HG03469 (cell line): ENCODE data around the gene STK24.
"Not testable (repeated sequence)": the region's sequence is repeated elsewhere in the genome, so short reads cannot be mapped to it uniquely, and the experiment has no call there.

Experiments used
- ATAC-seq: cut with Tn5 transposase; IDR thresholded peaks from one replicate; pipeline ENCODE4 v1.9.1; 2021; ENCODE audit warnings: mild to moderate bottlenecking, moderate library complexity, moderate number of reproducible peaks; ENCODE audit not compliant: unreplicated experiment

Gene STK24

DNA sequence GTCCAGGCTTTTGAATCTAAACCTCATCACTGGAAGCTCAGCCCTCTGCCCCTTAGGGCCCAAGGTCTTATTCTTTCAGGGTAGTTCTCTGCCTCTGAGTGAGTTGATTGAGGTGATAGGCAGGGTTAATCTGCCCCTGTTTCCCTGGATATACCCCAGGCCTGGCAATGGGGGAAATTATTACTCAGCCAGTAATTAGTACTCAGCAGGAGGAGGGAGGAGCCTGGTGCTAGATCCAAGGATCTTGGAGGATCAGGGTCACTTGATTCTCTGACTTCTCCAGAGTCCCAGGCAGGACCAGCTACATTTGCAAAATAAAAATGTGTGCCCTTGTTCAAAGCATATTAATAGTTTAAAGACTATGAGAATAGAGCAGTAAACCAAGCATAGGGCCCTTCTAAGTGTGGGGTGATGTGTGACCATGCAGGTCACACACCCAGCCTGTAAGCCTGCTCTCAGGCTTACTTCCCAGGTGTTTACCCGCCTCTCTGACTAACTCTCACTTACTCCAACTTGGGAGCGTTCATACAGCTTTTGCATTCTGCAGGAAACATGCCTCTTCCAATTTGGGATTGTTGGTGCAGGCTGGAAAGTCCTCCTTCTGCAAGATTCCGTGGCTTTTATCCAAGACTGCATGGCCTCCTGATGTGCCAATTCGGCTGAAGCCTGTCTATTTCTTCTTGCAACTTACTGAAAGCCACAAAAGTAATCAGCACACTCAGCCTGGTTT, 7.9 kb upstream of the STK24 start:
- ATAC-seq: no peak

DNA sequence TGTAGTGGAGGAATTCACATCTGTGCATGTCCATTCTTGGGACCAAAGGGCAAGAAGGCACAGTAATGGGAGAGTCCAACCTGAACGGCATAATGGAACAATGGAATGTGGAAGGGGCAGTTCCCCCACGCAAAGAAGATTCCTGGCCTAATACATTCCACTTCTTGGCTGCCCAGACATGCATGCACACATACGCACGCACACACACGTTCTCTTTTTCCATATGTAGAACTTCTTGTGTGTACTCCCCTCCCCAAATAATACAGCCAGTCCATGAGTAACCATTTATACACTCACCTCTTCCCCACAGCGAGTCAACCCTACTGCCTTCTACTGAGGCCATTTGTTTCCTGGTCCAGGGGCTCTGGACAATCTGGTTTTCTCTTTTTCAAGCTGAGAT, 6.0 kb upstream of the STK24 start:
- no peak for ATAC-seq

DNA sequence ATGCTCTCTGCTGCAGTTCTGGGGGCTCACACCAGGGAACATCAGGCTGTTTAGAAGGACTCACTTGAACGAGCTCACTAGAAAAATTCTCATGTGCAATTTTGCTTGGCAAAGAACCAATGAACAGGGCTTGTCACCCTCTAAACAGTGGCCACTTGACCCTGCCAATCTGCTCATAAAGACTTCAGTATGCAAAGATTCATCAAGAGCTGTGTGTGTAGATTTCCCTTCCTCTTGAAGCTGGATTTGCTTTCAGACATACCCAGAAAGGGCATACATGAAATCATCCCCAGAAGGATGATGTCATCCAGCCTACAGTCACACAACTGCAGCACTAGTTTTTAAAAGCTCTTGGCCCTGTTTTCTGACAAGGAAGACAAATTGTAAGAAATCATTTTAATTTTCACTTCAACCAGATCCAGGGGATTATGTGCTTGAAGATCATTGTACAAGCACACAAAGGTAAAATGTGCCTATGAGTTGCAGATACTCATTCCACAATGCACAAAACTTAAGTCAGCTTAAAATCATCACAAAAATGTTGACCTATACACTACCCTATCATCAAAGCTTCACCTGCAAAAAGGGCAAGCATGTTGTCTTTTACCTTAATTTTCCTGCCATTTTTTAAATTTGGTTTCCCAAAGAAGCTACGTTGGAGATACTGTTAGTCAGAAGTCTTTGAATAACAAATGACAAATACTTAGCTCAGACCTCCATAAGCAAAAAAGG, 5.2 kb upstream of the STK24 start:
- ATAC-seq: no peak

DNA sequence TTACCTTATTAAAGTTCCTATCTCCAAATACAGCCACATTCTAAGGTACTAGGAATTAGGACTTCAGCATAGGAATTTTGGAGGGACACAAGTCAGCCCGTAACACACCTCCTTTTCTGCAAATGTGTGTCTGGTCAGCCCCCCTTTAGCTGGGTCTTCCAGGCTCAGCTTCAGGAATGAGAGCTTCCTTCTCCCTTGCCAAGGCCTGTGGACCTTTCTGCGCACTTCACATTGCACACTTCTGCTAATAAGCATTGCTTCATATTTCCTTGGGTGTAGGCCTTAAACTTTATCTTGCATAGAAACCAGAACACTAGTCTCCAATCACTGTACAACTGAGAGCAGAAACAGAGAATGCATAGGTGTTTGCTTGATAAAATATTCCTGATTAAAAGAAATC, 4.5 kb upstream of the STK24 start:
- no peak for ATAC-seq

DNA sequence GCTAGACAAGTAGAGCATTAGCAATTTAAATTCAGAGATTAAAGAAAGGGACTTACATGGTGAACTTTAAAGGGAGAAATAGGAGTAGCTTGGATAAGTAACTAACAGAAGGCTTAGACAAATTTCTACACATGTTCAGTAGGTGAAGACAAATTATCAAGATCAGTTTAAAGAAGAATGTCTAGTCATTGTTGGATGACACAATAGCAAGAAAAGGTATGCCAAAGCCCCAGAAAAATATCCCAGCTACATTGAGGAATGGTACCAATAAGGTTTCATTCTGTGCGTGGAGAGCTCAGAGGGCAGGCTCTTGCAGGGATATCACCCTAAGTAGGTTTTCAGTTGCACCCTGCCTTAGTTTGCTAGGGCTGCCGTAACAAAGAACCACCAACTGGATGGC, 3.5 kb upstream of the STK24 start:
- ATAC-seq: no peak

DNA sequence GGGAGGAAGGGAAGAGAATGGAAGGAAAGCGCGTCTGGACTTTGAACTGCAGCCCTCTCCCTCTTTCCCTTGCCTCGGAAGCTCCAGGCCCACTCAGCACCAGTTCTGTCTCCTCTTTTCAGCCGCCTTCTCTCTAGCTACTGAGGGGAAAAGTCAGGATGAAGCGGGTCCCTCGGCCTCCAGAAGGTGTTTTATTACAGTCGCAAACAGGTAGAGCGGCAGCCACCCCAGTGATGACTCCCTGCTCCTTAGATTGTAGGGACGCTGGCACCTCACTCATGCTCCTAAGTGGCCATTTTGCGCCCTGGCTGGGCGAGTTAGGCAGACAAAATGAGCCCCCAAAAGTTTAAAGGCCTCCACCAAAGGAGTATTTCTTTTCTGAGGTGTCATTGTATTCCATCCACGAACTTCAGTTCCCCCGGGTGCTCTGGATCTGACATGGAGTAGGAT, 954 bp upstream of the STK24 start:
- no peak for ATAC-seq

DNA sequence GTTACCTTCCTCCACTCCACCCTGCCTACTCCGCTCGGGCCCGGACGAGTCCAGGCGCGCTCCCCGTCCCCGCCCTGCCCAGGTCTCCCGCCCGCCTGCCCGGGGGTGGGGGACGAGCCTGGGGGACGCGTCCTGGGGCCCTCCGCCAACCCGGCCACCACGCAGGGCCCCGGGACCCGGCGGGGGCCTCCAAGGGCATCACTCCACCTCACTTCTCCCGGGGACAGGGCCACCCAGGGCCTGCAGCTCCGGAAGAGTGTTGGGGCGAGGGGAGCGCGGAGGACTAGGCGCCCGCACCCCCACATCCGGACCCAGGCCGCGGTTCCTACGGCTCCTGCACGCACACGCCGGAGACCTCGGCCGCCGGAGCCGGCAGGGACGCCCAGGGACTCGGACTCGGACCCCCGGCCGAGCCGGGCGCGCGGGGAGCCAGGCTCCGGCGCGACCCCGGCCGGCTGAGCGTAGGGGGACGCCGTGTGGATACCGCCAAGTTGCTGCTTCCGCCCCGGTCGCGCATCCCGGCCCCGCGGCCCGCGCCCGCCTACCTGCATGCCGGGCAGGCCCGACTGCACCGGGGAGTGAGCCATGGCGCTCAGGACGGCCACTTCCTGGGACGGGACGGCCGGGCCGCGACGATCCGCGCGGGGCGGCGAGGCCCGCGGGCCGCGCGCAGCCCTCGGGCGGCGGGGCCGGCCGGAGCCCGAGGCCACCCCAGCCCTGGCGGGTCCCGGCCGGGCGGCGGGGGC, 534 bp downstream of the STK24 start:
- ATAC-seq: peak; percentile 14

DNA sequence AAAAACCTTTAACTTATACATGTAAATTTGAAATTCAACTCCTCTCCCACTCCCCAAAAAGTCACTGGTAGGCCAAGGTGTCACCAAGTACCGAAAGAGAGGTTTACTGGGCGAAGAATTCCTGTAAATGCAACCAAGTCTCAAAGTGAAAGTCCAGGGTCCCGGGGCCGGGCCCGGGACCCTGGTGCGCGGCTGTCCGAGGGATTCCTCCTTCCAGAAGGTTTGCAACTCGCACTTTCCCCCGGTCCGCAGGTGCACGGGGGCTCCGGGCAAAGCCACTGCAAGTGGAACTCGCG, 1.1 kb downstream of the STK24 start:
- no peak for ATAC-seq

DNA sequence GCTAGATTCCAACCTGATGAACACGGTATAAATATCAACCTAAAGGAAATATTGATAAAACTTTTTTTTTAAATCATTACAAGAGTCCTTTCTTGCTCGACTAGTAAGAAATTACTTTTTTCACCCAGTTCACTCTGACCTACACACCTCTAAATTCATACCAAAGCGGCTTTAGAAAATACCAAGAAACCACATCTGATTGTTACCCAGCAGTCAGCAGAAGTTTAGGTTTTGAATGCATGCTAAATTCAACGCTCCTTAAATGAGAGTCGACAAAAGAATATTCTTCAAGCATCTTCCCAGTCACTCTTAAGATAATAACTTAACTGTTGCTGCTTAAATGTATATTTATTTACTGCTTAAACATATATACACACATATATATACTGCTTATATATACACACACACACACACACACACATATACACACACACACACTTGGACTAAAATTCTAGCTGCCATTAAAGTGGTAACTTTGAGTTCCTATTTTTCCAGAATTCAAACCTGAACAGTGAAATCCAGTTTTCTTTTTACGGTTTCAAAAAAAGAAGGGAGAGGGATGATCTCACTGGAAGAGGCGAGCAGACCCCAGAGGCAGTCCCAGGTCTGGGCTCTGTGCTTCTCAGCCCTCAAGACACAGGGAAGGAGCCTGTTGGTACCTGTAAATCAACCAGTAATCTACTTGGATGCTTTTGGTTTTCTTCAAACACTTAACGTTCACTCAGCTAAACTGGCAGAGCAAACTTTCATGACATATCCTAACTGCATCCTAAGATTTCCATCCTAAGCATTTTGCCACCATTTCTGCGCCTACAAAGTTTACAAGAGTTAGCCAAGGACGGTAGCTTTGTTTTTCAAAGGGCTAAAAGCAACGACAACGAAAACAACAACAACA, 1.7 kb downstream of the STK24 start:
- no peak for ATAC-seq

DNA sequence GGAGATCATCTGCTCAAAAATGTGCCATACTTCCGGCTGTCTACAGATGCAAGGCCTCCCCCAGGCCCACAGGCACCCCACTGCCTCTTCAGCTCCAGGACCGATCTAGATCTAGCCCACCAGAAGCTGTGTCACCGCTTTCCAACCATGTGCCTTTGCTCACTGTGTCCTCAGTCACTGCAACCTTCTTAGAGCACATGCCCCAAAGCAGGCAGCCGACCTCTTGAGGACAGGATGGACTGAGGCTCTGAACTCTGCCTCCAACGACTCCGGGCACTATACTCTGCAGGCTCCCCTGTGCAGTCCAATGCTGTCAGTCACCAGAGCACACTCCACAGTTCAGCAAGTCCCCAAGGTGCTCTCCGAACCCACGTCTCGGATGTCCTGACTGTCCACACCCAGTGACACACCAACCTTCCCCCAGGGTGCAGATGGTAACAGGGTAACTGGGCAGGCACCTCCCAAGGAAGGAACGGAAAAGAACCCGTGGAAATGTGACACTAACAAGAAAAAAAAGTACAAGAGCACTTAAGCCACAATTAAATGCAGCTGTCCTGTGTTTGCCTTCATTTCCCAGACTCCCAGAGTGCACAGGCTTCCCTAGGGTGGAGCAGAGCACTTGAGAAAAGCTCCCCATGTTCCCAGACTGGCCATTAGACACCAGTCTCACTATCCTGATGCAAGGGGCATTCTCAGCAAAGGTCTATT, 4.8 kb downstream of the STK24 start:
- ATAC-seq: no peak

DNA sequence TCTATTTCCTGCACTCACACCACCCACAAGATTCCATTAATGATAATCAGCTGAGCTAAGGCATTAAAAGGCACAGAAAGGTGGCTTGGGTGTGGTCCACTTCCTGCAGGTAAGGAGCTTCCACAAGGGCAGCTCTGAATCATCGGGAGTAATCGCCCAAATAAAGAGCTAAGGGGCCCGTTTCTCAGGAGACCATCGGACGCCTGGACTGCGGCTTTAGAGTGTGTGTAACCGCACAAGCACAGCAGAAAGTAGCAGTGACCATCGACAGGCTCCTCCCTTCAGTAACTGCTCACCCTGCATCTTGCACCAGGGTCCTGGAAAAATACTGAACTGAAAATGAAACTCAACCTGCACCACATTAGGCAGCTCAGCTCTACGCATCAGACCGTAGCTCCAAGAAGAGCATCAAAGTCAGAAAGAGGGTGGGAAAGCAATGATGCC, 6.0 kb downstream of the STK24 start:
- peak; percentile 88 for ATAC-seq

DNA sequence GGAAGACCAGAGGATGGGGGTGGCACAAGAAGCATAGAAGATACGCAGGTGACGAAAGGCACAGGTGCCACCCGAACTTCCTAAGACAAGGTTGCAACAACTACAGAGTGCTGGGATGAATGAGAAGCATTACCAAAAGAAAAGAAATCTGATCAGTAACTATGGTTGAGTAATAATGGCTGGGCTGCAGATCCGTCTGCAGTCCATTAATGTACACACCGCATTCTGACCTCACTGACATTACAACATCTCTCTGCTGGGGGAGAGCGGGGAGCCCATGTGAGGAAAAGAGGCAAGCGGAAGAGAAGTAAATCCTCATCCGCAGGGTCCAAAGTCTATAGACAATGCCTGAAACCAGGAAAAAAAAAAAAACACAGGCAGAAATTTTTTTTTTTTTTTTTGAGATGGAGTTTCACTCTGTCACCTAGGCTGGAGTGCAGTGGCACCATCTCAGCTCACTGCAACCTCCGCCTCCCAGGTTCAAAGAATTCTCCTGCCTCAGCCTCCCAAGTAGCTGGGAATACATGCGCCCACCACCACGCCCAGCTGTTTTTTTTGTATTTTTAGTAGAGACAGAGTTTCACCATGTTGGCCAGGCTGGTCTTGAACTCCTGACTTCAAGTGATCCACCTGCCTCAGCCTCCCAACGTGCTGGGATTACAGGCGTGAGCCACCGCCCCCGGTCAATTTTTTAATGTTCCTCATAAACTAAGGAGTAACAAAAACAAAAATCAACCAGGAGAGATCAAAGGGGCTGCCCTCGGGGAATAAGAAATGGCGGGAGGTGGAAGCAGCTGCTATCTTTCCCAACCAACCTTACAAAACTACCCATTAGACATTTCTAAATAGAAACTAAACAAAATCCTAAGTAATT, 7.2 kb downstream of the STK24 start:
- ATAC-seq: not testable (repeated sequence)

DNA sequence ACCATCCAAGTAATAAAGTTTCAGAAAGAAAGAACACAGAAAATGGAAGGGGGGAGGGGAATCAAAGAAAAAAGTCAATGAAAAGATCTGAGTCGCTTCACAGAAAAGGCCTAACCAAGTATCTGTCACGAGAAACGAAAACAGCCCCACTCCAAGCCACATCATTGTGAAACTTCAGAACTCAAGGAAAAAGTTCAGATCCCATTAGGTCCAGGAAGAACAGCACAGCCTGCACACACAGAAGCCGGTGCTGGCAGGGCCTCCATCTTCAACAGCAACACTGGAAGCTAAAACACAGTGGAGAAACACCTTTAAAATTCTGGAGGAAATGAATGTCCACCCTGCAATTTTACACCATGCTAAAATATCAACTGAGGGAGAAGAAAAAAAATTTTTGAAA, 8.0 kb downstream of the STK24 start:
- ATAC-seq: no peak

DNA sequence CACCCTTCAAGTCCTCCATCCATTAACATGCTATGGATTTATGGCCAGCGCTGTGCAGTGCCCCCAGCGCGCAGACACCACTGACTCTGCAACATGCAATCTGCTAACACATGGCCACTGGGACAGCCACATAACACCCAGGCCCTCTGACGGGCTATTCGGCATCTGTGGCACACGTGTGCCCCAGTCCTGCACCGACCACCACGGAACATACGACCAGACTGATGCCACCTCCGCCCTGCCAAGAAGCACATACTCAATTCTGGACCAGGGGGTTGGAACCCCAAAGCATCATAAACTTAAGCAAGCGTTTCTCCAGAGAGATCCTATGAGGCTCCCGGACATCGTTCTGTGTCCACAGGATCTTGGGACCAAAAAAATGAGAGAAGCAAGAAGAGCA, 9.8 kb downstream of the STK24 start:
- no peak for ATAC-seq

DNA sequence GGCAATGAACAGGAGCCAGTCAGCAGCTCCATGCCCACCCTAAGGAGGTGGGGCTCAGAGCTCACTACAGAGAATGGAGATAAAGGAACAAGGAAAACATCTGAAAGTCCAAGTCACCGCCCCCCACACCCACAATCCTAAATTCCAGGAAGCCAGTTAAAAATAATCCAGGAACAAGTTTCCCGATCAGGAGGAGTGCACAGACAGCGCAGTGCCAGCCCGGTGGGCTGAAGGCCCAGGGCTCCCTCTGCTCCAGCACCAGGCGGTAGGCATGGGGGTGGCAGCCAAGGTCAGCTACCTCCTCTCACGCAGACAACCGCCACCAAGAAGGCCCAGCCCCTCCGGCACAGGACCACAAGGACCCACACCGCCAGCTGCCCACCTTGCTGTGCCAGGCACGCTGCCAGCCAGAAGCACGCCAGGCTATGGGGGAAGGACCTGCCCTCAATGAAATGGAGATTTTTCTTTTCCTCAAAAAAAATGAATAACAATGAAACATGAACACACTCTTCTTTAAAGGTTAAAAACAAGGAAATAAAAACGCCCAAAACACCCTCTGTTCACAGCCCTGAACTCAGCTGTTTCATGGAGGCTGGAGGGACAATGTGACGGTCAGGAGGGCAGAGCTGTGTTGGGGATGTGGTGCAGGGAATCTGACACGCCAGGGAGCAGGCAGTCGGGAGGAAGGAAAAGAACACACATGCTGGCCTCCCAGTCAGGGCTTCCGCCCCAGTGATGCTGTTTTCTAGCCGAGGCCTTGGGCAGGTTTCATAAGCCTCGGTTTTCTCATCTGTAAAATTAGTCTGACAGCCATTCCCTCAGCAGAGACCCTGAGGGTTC, 11.0 kb downstream of the STK24 start:
- ATAC-seq: no peak

DNA sequence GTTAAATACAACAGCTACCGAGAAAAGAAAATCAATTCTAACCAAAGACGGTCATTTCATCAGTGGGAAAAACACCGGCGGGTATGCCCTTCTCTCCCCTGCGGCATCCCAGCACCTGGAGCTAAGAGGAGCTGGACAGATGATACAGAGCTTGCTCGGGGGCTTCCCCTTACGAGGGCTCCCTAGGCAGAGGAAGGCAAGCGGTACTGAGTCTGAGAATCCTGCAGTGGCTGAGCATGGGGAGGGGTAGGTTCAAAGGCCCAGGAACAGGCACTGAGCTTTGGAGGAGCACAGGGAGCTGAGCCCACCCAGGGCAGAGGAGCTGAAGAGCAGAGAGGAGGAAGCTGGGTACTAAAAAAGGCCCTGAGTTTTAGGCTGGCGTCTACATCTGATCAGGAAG, 12.7 kb downstream of the STK24 start:
- ATAC-seq: no peak

DNA sequence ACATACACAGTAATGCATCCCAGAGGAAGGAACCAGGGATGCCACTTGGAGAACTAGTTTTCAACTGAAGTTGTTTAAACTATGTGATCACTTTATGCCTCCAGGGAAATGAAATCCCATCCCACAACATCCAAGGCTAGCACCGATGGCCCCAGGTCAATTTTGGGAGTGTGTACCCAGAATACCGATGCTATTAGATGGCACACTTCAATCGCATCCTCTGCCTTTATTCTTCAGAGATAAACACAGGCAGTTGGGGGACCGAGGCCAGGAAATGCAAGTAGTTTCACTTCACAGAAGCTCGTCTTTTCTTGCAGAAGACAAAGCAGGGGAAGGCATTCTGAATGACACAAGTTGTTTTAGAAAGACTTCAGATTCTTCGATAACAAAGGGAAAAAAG, 13.8 kb downstream of the STK24 start:
- ATAC-seq: no peak

DNA sequence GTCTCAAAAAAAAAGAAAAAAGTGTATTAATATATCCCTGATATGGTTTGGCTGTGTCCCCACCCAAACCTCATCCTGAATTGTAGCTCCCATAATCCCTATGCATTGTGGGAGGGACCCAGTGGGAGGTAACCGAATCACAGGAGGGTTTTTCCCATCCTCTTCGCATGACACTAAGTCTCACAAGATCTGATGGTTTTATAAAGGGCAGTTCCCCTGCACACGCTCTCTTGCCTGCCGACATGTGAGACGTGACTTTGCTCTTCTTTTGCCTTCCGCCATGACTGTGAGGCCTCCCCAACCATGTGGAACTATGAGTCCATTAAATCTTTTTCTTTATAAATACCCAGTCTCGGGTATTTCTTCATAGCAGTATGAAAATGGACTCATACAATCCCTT, 17.7 kb downstream of the STK24 start:
- ATAC-seq: no peak
